MCF 10A (cell line): ENCODE measurements around the gene DCD. TPM values are rescaled to one million over a fixed set of nuclear protein-coding genes. Genes with fewer than 3 reads are reported as not detected.

Source experiments
- BruUV-seq: library from RNA; stranded (reverse); fragments of 400-500 nt; replicated peaks from 2 replicates; lab custom pipeline; 2021; lab: Mats Ljungman, UMichigan
- CTCF ChIA-PET: fragments of 300-600 bp; sonication (Branson Sonifier 250); formaldehyde crosslinking; extraction: SDS; loops from one replicate; lab custom pipeline; 2021; ENCODE audit warnings: antibody characterized with exemption, inconsistent platforms; lab: Yijun Ruan, JAX
- POLR2A ChIA-PET: fragments of 300-600, 350-650 bp; sonication (Branson Sonifier 250); formaldehyde crosslinking; extraction: SDS; loops from one replicate; lab custom pipeline; 2020; ENCODE audit warnings: antibody characterized with exemption, inconsistent platforms; lab: Yijun Ruan, JAX
- DNase-seq: peaks from one replicate; pipeline ENCODE4 v3.0.0-alpha.2; 2018; ENCODE audit not compliant: unreplicated experiment
- H3K27ac Mint-ChIP-seq: one replicate; pipeline ENCODE4 v1.8.0; 2022; ENCODE audit warnings: mild to moderate bottlenecking, low read depth, mixed read lengths; ENCODE audit not compliant: unreplicated experiment
- H3K27me3 Mint-ChIP-seq: one replicate; pipeline ENCODE4 v1.8.0; 2022; ENCODE audit warnings: mixed read lengths; ENCODE audit not compliant: insufficient read depth, unreplicated experiment
- H3K36me3 Mint-ChIP-seq: one replicate; pipeline ENCODE4 v1.8.0; 2022; ENCODE audit warnings: mild to moderate bottlenecking, moderate library complexity, mixed read lengths; ENCODE audit not compliant: insufficient read depth, unreplicated experiment
- H3K4me1 Mint-ChIP-seq: one replicate; pipeline ENCODE4 v1.8.0; 2022; ENCODE audit warnings: mixed read lengths; ENCODE audit not compliant: insufficient read depth, unreplicated experiment
- H3K4me3 Mint-ChIP-seq: one replicate; pipeline ENCODE4 v1.8.0; 2022; ENCODE audit warnings: mild to moderate bottlenecking, moderate library complexity, mixed read lengths; ENCODE audit not compliant: unreplicated experiment
- H3K9me3 Mint-ChIP-seq: one replicate; pipeline ENCODE4 v1.8.0; 2022; ENCODE audit warnings: mixed read lengths; ENCODE audit not compliant: unreplicated experiment
- intact Hi-C: fragments of 100-400 bp; cut with micrococcal nuclease; formaldehyde crosslinking; loops from 2 replicates; pipeline ENCODE4 v1.14.1; 2022
- total RNA-seq: library from RNA; stranded (reverse); gene quantifications from 2 replicates; pipeline ENCODE4 v1.2.3, GENCODE V29; 2022
- TF ChIP-seq, protein P1 (sequence below): fragments of 200-600 bp; IDR thresholded peaks from one replicate; pipeline ENCODE4 v1.8.0; 2022; ENCODE audit warnings: antibody characterized with exemption, mild to moderate bottlenecking; ENCODE audit not compliant: unreplicated experiment

The DCD gene
- total RNA-seq, 1 experiment from 2014 or later, result not detected

DNA sequence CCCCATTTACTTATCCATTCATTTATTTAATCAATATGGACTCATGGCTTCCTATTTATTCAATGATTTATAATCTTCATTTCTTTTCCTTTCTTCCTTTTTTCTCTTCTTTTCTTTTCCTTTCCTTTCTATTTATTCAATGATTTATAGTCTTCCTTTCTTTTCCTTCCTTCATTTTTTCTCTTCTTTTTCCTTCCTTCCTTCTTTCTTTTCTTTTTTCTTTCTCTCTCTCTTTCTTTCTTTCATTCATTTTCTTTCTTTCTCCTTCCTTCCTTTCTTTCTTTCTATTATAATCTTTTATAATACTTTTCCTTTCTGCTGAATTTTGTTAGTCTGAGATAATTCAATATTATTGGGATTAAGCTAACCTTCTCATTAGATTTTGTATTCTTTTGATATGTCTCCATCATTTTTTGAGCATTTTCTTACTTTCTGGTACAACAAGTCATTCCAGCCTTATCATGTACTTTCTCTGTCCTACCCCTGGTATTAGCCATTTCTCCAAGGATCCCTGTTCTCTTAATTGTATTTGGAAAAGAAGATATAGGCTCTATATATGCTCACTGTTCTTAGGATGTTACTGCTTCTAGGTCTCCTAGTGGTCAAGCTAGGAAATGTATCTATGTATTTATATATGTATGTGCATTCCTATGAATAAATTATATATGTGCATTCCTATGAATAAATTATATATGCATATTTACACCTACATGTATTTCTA lies 25.5 kb downstream of the DCD start:
- TF ChIP-seq, protein P1, sequence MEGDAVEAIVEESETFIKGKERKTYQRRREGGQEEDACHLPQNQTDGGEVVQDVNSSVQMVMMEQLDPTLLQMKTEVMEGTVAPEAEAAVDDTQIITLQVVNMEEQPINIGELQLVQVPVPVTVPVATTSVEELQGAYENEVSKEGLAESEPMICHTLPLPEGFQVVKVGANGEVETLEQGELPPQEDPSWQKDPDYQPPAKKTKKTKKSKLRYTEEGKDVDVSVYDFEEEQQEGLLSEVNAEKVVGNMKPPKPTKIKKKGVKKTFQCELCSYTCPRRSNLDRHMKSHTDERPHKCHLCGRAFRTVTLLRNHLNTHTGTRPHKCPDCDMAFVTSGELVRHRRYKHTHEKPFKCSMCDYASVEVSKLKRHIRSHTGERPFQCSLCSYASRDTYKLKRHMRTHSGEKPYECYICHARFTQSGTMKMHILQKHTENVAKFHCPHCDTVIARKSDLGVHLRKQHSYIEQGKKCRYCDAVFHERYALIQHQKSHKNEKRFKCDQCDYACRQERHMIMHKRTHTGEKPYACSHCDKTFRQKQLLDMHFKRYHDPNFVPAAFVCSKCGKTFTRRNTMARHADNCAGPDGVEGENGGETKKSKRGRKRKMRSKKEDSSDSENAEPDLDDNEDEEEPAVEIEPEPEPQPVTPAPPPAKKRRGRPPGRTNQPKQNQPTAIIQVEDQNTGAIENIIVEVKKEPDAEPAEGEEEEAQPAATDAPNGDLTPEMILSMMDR, result peak; percentile 9
- Mint-ChIP-seq H3K9me3 (peaks cover 9% of the 10 kb centered on the region), H3K27me3 (peaks cover 97% of the 10 kb centered on the region), H3K36me3 (no peaks in the 10 kb centered on the region), H3K27ac (no peak overlapping the region), H3K4me1 (no peaks in the 10 kb centered on the region), H3K4me3 (no peak overlapping the region)
- ChIA-PET POLR2A (interaction anchor here (0.6 kb wide), 1 partner anchor 1005 kb away, joined by 3 read pairs; no protein-coding TSS in a partner anchor), CTCF (interaction anchor here (0.6 to 1.0 kb wide), 2 partner anchors 20 to 1385 kb away, joined by 3 read pairs; no protein-coding TSS in a partner anchor)
- no peak for DNase-seq
- intact Hi-C loops, result no loop called here
- no TSS peak for BruUV-seq

DNA sequence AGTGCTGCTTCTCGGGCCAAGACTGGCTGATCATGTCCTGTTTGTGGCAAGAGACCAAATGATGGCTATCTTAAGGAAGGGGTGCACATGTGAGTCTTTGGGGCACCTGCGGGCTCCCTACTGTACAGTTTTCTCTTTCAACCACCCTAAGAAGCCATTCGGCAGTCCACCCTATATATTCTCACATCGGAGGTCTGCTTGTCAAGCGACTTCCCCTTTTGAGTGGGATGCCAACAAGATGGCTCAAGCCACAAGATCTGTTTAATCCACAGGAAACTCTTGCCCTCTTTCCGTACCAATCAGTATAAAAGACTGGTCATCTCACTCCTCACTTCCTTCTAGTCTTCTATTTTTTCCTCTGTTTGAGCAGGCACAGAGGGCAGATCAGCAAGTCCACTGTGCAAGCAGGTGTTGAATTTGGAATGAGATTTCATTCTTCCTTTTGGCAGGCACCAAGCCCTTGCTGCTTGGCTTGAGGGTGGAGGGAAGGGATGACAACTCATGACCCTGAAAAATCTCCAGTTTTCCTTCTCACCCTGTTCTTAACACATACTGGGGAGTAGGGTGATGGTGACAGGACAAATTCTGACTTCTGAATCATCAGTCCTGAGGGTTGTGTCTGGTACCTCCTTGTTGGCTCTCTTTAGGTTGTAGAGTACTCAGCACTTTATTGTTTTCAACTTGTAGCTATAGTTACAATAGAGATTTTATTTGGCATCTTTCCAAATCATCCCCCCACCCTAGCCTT lies 31.1 kb downstream of the DCD start:
- Mint-ChIP-seq H3K4me1 (peaks cover 5% of the 10 kb centered on the region), H3K27me3 (peaks cover 85% of the 10 kb centered on the region), H3K4me3 (no peak overlapping the region), H3K9me3 (no peaks in the 10 kb centered on the region), H3K36me3 (peaks cover 4% of the 10 kb centered on the region), H3K27ac (no peak overlapping the region)
- POLR2A ChIA-PET, result interaction anchor here (0.6 kb wide), 1 partner anchor 86 kb away, joined by 3 read pairs; no protein-coding TSS in a partner anchor
- TF ChIP-seq, protein P1, result no peak
- no TSS peak for BruUV-seq
- no peak for DNase-seq
- CTCF ChIA-PET, result interaction anchor here (0.6 to 1.1 kb wide), 2 partner anchors 21 to 238 kb away, joined by 3 to 6 read pairs; no protein-coding TSS in a partner anchor
- intact Hi-C loops, result no loop called here

DNA sequence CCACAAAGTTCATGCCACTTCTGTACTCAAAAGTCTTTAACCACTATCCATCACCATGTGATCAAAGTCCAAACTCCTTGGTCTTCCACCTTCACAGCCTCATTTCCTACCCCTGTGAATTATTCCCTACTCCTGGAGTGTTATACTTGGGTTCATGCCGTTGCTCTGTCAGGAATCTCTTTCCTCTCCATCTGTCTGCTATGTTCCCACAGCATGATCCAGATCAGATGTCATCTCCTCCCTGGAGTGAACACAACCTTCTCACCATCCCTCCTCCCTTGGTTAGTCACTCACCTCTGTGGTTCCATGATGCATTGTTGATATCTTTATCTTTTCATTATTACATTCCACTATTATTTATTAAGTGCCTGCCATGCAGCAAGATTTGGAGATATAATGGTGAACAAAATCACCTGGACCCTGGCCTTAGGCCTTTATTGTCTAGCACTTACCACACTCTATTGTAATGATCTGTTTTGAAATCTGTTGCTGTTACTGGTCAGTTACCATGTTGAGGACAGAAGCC lies 35.9 kb downstream of the DCD start:
- TF ChIP-seq, protein P1, result no peak
- DNase-seq, result no peak
- Mint-ChIP-seq H3K27me3 (peaks cover 55% of the 10 kb centered on the region), H3K9me3 (no peaks in the 10 kb centered on the region), H3K36me3 (peaks cover 4% of the 10 kb centered on the region), H3K4me3 (no peak overlapping the region), H3K27ac (no peak overlapping the region), H3K4me1 (peaks cover 5% of the 10 kb centered on the region)
- POLR2A ChIA-PET, result no interaction called here
- no TSS peak for BruUV-seq
- CTCF ChIA-PET, result interaction anchor here (0.6 to 1.6 kb wide), 5 partner anchors 9 to 346 kb away, joined by 3 to 5 read pairs (median 3); no protein-coding TSS in a partner anchor
- intact Hi-C loops, result no loop called here

DNA sequence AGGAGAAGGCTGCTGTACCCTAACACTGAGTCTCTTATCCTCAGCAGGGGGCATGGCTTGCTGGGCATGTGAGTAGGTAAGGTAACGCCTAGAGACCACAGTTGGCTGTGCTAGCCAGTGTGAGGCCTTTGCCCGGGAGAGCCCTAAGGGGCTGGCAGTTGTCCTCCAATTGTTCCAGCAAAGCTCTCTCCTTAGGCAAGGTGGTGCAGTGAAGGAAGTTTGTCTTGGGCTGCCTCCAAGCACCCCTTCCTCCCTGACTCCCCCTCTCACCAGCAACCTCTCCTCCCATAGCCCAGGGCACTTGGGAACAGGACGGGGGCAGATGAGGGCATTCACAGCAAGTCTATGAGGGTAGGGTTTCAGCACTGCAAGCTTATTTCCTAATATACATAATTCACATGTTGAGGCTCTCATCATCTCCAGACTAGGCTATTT lies 36.4 kb downstream of the DCD start:
- Mint-ChIP-seq H3K27me3 (peaks cover 55% of the 10 kb centered on the region), H3K27ac (no peak overlapping the region), H3K4me3 (no peak overlapping the region), H3K36me3 (peaks cover 4% of the 10 kb centered on the region), H3K9me3 (no peaks in the 10 kb centered on the region), H3K4me1 (peaks cover 3% of the 10 kb centered on the region)
- intact Hi-C loops, result no loop called here
- no TSS peak for BruUV-seq
- TF ChIP-seq, protein P1, result no peak
- CTCF ChIA-PET, result interaction anchor here (1.6 kb wide), 1 partner anchor 8 kb away, joined by 5 read pairs; no protein-coding TSS in a partner anchor
- peak; percentile 68 for DNase-seq
- POLR2A ChIA-PET, result no interaction called here
